Keratinocyte (primary cell): Measurements from ENCODE around the gene ZBTB20.

ENCODE experiments used
- EZH2 ChIP-seq: IDR thresholded peaks from one replicate; pipeline ENCODE4 v1.6.1; 2012; ENCODE audit warnings: inconsistent platforms, mild to moderate bottlenecking, low read length, moderate library complexity
- TF ChIP-seq, protein P1 (sequence below), 3 experiments: IDR thresholded peaks in 1 of 3; conservative IDR thresholded peaks in 1 of 3; optimal IDR thresholded peaks in 1 of 3; 2 replicates in 2 of 3; 3 replicates in 1 of 3; pipeline versions ENCODE3 to v1.5.1; 2011; ENCODE audit warnings: low read length in 3 of 3, mild to moderate bottlenecking in 3 of 3, moderate library complexity in 2 of 3, control low read depth in 1 of 3, inconsistent platforms in 1 of 3; ENCODE audit not compliant: insufficient read depth in 2 of 3; ENCODE audit errors: extremely low read depth in 1 of 3

GRCh38 chr3:114756506-114757279, 390.4 kb downstream of the ZBTB20 start:
- TF ChIP-seq, protein P1, sequence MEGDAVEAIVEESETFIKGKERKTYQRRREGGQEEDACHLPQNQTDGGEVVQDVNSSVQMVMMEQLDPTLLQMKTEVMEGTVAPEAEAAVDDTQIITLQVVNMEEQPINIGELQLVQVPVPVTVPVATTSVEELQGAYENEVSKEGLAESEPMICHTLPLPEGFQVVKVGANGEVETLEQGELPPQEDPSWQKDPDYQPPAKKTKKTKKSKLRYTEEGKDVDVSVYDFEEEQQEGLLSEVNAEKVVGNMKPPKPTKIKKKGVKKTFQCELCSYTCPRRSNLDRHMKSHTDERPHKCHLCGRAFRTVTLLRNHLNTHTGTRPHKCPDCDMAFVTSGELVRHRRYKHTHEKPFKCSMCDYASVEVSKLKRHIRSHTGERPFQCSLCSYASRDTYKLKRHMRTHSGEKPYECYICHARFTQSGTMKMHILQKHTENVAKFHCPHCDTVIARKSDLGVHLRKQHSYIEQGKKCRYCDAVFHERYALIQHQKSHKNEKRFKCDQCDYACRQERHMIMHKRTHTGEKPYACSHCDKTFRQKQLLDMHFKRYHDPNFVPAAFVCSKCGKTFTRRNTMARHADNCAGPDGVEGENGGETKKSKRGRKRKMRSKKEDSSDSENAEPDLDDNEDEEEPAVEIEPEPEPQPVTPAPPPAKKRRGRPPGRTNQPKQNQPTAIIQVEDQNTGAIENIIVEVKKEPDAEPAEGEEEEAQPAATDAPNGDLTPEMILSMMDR (optimal IDR thresholded peaks at IDR 0.05 in 1 of 3, IDR thresholded peaks at IDR 0.05 in 1 of 3, conservative IDR thresholded peaks at IDR 0.05 in 1 of 3; ENCODE audit: extremely low read depth in 1 of 3, insufficient read depth in 2 of 3, low read length in 3 of 3) = no peak
- TF ChIP-seq EZH2 = no peak
